LNCAP (cell line): ENCODE results near the gene LPAR6.

Source experiments
- TF ChIP-seq, protein P1 (sequence below): fragments of 450-650 bp; IDR thresholded peaks from 2 replicates; pipeline ENCODE4 v1.5.1; 2017; ENCODE audit warnings: mild to moderate bottlenecking

Gene LPAR6

DNA sequence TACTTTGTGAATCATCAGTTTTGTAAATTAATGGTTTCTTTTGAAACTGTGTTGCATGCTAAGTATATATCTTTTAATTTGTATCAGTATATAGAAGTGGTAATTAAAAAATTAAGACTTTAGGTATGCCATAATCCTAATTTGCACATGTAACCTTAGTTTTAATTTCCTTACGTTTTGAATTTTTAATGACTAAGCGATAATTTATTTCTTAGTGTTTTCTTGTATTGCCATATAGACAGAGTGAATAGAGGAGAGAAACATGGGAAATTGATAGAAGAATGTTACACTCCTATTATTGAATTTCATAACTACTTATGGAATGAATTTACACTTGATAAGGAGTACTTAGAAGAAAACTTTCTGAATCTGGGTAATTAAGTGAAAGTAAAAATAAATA lies 29.5 kb downstream of the LPAR6 start:
- TF ChIP-seq, protein P1, sequence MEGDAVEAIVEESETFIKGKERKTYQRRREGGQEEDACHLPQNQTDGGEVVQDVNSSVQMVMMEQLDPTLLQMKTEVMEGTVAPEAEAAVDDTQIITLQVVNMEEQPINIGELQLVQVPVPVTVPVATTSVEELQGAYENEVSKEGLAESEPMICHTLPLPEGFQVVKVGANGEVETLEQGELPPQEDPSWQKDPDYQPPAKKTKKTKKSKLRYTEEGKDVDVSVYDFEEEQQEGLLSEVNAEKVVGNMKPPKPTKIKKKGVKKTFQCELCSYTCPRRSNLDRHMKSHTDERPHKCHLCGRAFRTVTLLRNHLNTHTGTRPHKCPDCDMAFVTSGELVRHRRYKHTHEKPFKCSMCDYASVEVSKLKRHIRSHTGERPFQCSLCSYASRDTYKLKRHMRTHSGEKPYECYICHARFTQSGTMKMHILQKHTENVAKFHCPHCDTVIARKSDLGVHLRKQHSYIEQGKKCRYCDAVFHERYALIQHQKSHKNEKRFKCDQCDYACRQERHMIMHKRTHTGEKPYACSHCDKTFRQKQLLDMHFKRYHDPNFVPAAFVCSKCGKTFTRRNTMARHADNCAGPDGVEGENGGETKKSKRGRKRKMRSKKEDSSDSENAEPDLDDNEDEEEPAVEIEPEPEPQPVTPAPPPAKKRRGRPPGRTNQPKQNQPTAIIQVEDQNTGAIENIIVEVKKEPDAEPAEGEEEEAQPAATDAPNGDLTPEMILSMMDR, result no peak

DNA sequence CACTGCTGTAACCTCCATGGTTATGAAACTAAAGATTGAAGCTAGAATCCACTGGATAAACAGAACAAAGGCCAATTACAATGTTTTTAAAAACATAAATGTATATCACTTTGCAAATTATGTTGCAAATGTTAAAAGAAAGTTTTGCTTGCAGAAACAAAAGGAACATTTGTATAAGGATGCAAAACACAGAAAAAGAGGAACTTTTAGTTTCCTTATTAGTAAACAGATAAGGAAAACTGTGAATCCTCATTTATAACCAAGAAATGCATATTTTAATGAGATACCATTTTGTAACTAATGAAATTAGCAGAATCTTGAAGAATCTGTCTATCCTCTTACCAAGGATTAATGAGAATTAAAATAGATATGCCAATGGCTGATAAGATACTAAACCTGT lies 32.3 kb downstream of the LPAR6 start:
- TF ChIP-seq, protein P1, result no peak

DNA sequence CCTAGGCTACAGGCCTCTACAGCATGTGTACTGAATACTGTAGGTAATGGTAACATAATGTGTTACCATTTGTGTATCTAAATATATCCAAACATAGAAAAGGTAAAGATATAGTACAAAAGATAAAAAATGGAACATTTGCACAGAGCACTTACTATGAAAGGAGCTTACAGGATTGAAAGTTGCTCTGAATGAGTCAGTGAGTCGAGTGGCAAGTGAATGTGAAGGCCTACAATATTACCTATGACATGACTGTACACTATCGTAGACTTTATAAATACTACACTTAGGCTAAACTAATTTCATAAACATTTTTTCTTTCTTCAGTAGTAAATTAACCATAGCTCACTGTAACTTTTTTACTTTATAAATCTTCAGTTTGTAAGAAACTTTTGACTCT lies 35.1 kb downstream of the LPAR6 start:
- TF ChIP-seq, protein P1, result no peak

DNA sequence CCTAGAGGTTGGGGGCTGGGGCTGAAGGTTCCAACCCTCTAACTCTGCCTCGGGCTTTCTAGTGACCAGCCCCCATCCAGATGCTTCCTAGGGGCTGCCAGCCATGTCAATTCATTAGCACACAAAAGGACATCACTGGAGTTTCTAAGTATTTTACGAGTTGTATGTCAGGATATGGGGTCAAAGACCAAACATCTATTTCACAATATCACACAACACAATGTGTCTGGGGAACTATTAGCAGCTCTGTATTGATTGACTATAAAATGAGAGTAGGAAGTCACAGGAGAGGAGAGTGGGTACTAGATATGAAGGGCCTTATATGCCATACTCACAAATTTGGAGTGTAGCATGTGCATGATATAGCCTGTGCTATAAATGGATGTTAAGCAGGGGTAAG lies 42.1 kb downstream of the LPAR6 start:
- TF ChIP-seq, protein P1, result no peak

DNA sequence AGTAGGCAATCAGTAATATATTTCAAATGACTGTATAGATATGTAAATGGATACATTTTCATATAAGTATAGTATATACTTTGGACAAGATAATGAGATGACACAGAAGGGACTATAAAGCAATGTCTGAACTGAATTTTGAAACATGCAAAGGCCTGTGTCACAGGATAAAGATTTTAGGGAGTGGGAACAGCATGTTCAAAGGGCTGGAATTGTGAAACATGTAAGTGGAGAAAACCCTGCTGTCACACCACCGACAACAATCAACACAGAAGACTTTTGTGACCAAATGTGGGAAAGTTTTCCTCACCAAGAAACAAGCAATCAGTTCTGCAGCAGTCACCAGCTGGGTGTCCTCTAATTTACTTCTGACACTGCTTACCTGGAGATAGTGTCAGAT lies 42.9 kb downstream of the LPAR6 start:
- TF ChIP-seq, protein P1, result no peak
